GM21360 (cell line): Measurements from ENCODE around the gene PCSK4.

Experiments used
- ATAC-seq: cut with Tn5 transposase; IDR thresholded peaks from one replicate; pipeline ENCODE4 v1.9.1; 2021; ENCODE audit warnings: mild to moderate bottlenecking, moderate library complexity; ENCODE audit not compliant: unreplicated experiment

PCSK4 gene

DNA sequence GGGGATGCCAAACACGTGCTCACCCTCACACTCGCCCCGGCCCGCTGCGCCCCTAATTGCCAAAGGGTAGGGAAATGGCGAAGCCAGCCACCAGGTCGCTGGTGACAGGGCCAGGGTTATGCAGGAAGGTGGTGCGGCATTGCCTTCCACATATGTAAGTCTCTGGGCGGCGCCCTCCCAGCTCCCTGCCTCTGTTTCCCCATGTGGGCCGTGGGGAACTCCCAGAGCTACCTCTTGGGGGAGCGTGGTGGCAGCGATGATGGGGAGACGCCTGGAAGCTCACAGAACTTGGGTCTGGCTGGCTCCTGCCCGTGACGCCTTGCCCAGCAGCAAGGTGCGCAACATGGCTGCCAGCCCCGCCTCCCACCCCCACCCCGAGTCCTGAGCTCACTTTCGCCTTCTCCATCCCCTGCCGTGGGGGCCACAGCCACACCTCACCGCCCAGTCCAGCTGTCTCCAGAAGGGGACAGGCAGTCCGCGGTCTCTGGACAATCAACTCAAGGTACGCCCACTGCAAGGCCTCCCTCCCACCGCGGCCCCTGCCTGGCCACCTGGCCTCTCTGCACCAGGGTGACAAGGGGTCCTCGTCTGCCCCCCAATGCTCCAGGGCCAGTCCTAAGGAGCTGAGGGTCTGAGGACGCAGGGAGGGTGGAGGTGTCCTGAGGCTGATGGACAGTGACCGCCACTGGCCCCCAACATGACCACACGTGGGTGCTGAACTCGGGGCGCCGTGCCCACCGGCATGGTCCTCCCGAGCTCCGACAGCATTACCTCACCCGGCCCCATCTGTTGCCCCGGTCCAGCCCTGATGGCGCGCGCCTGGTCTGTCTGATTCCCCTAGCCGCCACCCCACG is 17.7 kb downstream of the PCSK4 start:
- ATAC-seq, result no peak

GRCh38 chr19:1471515-1472160 is 18.5 kb downstream of the PCSK4 start:
- no peak for ATAC-seq

GRCh38 chr19:1471010-1471514 is 19.1 kb downstream of the PCSK4 start:
- ATAC-seq, result no peak

DNA sequence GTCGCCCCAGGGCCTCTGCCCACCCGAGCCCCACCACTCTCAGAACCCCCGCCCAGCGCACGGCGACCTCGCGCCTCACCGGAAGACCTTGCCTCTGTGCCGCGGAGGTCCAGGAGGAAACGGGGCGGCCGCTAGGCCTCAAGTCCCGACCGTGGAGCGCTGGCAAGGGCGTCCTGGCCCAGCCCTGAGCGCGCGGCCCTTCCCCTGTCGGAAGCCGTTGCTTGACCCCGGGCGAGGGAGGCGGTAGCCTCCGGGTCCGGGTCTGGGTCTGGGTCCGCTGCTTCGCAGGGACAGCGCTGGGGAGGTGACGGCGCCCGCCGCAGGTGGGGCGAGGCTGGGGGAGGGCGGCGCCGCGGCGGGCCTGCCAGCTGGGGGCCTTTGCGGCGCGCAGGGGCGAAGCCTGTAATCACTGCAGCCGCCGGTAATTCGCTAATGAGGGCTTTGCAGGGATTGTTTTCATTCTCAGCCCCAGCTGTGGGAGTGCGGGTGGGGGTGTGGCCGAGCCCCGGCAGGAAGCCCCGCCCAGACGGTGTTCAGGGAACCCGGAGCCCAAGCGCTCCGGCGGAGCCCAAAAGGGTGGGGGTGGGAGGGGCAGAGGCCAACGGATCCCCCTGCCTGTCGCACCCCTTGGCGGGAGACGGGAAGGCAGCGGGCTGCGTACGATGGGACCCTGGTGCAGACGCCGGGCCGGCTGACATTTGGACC is 19.7 kb downstream of the PCSK4 start:
- no peak for ATAC-seq

DNA sequence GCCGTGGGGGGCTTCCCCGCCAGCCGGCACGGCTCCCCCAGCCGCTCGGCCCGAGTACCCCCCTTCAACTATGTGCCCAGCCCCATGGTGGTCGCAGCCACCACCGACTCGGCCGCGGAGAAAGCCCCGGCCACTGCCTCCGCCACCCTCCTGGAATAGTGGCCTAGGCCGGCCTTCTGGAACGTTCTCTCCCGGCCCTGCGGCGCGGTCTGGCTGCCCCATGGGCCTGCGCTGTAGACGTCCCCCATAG is 20.2 kb downstream of the PCSK4 start:
- no peak for ATAC-seq

DNA sequence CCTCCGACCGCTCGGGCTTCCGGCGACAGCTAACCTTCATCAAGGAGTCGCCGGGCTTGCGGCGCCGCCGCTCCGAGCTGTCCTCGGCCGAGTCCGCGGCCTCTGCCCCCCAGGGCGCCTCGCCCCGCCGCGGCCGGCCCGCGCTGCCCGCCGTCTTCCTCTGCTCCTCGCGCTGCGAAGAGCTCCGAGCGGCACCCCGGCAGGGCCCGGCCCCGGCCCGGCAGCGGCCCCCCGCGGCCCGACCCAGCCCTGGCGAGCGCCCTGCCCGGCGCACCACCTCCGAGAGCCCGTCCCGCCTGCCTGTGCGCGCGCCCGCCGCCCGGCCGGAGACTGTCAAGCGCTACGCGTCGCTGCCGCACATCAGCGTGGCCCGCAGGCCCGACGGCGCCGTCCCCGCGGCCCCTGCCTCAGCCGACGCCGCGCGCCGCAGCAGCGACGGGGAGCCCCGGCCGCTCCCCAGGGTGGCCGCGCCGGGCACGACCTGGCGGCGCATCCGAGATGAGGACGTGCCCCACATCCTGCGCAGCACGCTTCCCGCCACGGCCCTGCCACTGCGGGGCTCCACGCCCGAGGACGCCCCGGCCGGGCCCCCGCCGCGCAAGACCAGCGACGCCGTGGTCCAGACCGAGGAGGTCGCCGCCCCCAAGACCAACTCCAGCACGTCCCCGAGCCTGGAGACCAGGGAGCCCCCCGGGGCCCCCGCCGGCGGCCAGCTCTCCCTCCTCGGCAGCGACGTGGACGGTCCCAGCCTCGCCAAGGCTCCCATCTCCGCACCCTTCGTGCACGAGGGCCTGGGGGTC is 20.7 kb downstream of the PCSK4 start:
- ATAC-seq, result no peak

DNA sequence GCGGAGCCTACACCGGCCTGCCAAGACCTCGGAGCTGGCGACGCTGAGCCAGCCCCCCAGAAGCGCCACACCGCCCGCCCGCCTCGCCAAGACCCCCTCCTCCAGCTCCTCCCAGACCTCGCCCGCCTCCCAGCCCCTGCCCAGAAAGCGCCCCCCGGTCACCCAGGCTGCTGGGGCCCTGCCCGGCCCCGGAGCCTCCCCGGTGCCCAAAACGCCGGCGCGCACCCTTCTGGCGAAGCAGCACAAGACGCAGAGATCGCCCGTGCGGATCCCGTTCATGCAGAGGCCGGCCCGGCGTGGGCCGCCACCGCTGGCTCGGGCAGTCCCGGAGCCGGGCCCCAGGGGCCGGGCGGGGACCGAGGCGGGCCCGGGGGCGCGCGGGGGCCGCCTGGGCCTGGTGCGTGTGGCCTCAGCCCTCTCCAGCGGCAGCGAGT is 21.3 kb downstream of the PCSK4 start:
- no peak for ATAC-seq

- no peak for ATAC-seq
These were observed 21.8 kb downstream of the PCSK4 start for GRCh38 chr19:1468274-1468820.

GRCh38 chr19:1467490-1468273 is 22.5 kb downstream of the PCSK4 start:
- ATAC-seq, result no peak

- ATAC-seq, result no peak
These were observed 23.0 kb downstream of the PCSK4 start for GRCh38 chr19:1467215-1467489.

DNA sequence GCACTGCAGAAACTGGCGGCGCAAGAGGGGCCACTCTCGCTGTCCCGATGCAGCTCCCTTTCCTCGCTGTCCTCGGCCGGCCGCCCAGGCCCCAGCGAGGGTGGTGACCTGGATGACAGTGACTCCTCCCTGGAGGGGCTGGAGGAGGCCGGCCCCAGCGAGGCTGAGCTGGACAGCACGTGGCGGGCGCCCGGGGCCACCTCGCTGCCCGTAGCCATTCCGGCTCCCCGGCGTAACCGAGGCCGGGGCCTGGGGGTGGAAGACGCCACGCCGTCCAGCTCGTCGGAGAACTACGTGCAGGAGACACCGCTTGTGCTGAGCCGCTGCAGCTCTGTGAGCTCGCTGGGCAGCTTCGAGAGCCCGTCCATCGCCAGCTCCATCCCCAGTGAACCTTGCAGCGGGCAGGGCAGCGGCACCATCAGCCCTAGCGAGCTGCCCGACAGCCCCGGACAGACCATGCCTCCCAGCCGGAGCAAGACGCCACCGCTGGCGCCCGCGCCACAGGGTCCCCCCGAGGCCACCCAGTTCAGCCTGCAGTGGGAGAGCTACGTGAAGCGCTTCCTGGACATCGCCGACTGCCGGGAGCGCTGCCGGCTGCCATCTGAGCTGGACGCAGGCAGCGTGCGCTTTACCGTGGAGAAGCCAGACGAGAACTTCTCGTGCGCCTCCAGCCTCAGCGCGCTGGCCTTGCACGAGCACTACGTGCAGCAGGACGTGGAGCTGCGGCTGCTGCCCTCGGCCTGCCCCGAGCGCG is 23.5 kb downstream of the PCSK4 start:
- no peak for ATAC-seq

DNA sequence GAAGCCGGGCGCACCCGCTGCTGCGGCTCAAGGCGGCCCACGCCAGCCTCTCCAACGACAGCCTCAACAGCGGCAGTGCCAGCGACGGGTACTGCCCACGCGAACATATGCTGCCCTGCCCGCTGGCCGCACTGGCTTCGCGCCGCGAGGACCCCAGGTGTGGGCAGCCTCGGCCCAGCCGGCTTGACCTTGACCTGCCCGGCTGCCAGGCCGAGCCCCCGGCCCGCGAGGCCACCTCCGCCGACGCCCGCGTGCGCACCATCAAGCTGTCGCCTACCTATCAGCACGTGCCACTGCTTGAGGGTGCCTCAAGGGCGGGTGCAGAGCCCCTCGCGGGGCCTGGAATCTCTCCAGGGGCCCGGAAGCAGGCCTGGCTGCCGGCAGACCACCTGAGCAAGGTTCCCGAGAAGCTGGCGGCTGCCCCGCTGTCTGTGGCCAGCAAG is 24.1 kb downstream of the PCSK4 start:
- no peak for ATAC-seq

DNA sequence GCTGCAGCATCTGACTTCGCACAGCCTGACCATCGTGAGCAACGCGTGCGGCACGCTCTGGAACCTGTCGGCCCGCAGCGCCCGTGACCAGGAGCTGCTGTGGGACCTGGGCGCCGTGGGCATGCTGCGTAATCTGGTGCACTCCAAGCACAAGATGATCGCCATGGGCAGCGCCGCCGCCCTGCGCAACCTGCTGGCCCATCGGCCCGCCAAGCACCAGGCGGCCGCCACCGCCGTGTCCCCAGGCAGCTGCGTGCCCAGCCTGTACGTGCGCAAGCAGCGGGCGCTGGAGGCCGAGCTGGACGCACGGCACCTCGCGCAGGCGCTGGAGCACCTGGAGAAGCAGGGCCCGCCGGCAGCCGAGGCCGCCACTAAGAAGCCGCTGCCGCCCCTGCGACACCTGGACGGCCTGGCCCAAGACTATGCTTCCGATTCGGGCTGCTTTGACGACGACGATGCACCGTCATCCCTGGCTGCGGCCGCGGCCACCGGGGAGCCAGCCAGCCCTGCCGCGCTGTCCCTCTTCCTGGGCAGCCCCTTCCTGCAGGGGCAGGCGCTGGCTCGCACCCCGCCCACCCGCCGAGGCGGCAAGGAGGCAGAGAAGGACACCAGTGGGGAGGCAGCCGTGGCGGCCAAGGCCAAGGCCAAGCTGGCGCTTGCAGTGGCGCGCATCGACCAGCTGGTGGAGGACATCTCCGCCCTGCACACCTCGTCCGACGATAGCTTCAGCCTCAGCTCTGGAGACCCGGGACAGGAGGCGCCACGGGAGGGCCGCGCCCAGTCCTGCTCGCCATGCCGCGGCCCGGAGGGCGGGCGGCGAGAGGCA is 24.7 kb downstream of the PCSK4 start:
- no peak for ATAC-seq

DNA sequence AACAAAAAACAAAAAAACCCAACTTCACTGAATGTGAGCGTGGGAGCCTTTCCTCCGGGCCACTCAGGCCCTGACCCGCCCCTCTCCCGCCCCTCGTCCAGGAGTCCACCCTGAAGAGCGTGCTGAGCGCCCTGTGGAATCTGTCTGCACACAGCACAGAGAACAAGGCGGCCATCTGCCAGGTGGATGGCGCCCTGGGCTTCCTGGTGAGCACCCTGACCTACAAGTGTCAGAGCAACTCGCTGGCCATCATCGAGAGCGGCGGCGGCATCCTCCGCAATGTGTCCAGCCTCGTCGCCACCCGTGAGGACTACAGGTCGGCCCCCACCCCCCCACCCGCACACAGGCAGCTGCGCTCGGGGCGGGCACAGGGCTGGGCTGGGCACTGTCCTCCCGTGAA is 28.3 kb downstream of the PCSK4 start:
- no peak for ATAC-seq

GRCh38 chr19:1460033-1460995 is 29.8 kb downstream of the PCSK4 start:
- no peak for ATAC-seq

- no peak for ATAC-seq
These were observed 30.7 kb downstream of the PCSK4 start for GRCh38 chr19:1459479-1459878.

- no peak for ATAC-seq
These were observed 32.3 kb downstream of the PCSK4 start for GRCh38 chr19:1457892-1458291.
